Testis (tissue), 3 donors: ENCODE measurements around the gene TFAP2B. TPM values are rescaled to one million over a fixed set of nuclear protein-coding genes. Genes with fewer than 3 reads are reported as not detected.

Source experiments
- DNase-seq: peaks from one replicate; pipeline ENCODE4 v3.0.0-alpha.2; 2019
- H3K27ac ChIP-seq, 2 donors: fragments of 200-600 bp; sonication (generic); one replicate each; pipeline ENCODE4 v1.5.1; 2019
- H3K27me3 ChIP-seq: fragments of 200-600 bp; sonication (generic); one replicate; pipeline ENCODE4 v1.5.1; 2019
- H3K36me3 ChIP-seq: fragments of 200-600 bp; sonication (generic); one replicate; pipeline ENCODE4 v1.5.1; 2017; ENCODE audit warnings: low read depth; ENCODE audit errors: missing control alignments
- H3K4me1 ChIP-seq: fragments of 200-600 bp; sonication (generic); one replicate; pipeline ENCODE4 v1.5.1; 2019
- H3K4me3 ChIP-seq, 2 donors: fragments of 200-600 bp; sonication (generic); one replicate each; pipeline ENCODE4 v1.5.1; 2017 to 2019
- H3K9me3 ChIP-seq: fragments of 200-600 bp; sonication (generic); one replicate; pipeline ENCODE4 v1.5.1; 2017
- POLR2A ChIP-seq: fragments of 450-650 bp; IDR thresholded peaks from one replicate; pipeline ENCODE4 v1.6.1; 2017; ENCODE audit warnings: antibody characterized with exemption, mild to moderate bottlenecking, moderate library complexity
- intact Hi-C: fragments of 100-400 bp; cut with DNase I; formaldehyde crosslinking; loops from one replicate; pipeline ENCODE4 v1.15.1; 2023; ENCODE audit warnings: low total_unique reads
- polyA plus RNA-seq: library from polyadenylated mRNA; stranded (reverse); fragments of 350-450 nt; fragmentation: Illumina TruSeq; extraction: RNeasy Lipid Tissue Mini Kit (QIAGEN cat#74804); gene quantifications from one replicate; pipeline ENCODE4 v1.2.3, GENCODE V29; 2014; ENCODE audit warnings: low read depth, low replicate concordance; ENCODE audit not compliant: insufficient read depth
- total RNA-seq, 2 donors: library from RNA; depleted of rRNA; stranded (reverse); fragments of >200 nt; gene quantifications; one replicate each; pipeline ENCODE4 v1.2.3, GENCODE V29; 2016
- TF ChIP-seq, protein P1 (sequence below), 3 experiments: fragments of 450-650 bp in 2 of 3; fragments of 200-600 bp in 1 of 3; sonication (generic) in 1 of 3; IDR thresholded peaks; one replicate each; pipeline ENCODE4 v1.5.1; 2016 to 2019; ENCODE audit warnings: antibody characterized with exemption in 3 of 3, mild to moderate bottlenecking in 2 of 3, moderate library complexity in 1 of 3

The TFAP2B gene
- total and polyA plus RNA-seq, 3 donors from 2014 or later: 0.19 to 0.63 (median 0.24) TPM

GRCh38 chr6:50891290-50891689, 72.6 kb downstream of the TFAP2B start:
- Histone ChIP-seq H3K27me3 (no peaks in the 10 kb centered on the region), H3K4me1 (no peaks in the 10 kb centered on the region), H3K36me3 (no peaks in the 10 kb centered on the region), H3K9me3 (no peaks in the 10 kb centered on the region), H3K27ac (no peak overlapping the region), H3K4me3 (no peak overlapping the region)
- intact Hi-C loops: no loop called here
- no peak for DNase-seq
- TF ChIP-seq, protein P1, sequence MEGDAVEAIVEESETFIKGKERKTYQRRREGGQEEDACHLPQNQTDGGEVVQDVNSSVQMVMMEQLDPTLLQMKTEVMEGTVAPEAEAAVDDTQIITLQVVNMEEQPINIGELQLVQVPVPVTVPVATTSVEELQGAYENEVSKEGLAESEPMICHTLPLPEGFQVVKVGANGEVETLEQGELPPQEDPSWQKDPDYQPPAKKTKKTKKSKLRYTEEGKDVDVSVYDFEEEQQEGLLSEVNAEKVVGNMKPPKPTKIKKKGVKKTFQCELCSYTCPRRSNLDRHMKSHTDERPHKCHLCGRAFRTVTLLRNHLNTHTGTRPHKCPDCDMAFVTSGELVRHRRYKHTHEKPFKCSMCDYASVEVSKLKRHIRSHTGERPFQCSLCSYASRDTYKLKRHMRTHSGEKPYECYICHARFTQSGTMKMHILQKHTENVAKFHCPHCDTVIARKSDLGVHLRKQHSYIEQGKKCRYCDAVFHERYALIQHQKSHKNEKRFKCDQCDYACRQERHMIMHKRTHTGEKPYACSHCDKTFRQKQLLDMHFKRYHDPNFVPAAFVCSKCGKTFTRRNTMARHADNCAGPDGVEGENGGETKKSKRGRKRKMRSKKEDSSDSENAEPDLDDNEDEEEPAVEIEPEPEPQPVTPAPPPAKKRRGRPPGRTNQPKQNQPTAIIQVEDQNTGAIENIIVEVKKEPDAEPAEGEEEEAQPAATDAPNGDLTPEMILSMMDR (IDR thresholded peaks at IDR 0.05): no peak
- TF ChIP-seq POLR2A: no peak

Other genes starting within 250 kb of the TFAP2B start
- not detected for gene TFAP2D, start 105.3 kb upstream of the TFAP2B start, total RNA-seq
- gene TFAP2D, start 105.3 kb upstream of the TFAP2B start, polyA plus RNA-seq: not detected